Nephron (organoid): ENCODE results near the gene KLHDC8B.

Source experiments
- H3K27ac Mint-ChIP-seq, 3 experiments: 2 replicates each; pipeline ENCODE4 v1.8.0; 2020; ENCODE audit warnings: mixed read lengths in 3 of 3, mild to moderate bottlenecking in 2 of 3, moderate library complexity in 1 of 3
- H3K27me3 Mint-ChIP-seq: 2 replicates; pipeline ENCODE4 v1.8.0; 2021; ENCODE audit warnings: low read depth, mild to moderate bottlenecking, moderate library complexity, mixed read lengths
- H3K36me3 Mint-ChIP-seq: 2 replicates; pipeline ENCODE4 v1.8.0; 2020; ENCODE audit warnings: low read depth, mixed read lengths
- H3K4me1 Mint-ChIP-seq: 2 replicates; pipeline ENCODE4 v1.8.0; 2020; ENCODE audit warnings: mixed read lengths
- H3K4me3 Mint-ChIP-seq, 3 experiments: 2 replicates each; pipeline ENCODE4 v1.8.0; 2020; ENCODE audit warnings: mild to moderate bottlenecking in 3 of 3, mixed read lengths in 3 of 3, moderate library complexity in 2 of 3
- H3K9me3 Mint-ChIP-seq: 2 replicates; pipeline ENCODE4 v1.8.0; 2020; ENCODE audit warnings: mixed read lengths
- CTCF ChIP-seq, 3 experiments: fragments of 200-600 bp; sonication (generic); IDR thresholded peaks; one replicate each; pipeline ENCODE4 v1.5.0; 2021; ENCODE audit warnings: antibody characterized with exemption in 3 of 3; ENCODE audit not compliant: unreplicated experiment in 3 of 3

Gene KLHDC8B

GRCh38 chr3:49124203-49124602 lies 47.2 kb upstream of the KLHDC8B start:
- Mint-ChIP-seq H3K4me1 (no peaks in the 10 kb centered on the region), H3K9me3 (no peaks in the 10 kb centered on the region), H3K36me3 (peaks cover 29% of the 10 kb centered on the region), H3K27ac (no peak overlapping the region), H3K4me3 (no peak overlapping the region), H3K27me3 (no peaks in the 10 kb centered on the region)
- TF ChIP-seq CTCF (IDR thresholded peaks at IDR 0.05; ENCODE audit: unreplicated experiment in 3 of 3) = no peak

DNA sequence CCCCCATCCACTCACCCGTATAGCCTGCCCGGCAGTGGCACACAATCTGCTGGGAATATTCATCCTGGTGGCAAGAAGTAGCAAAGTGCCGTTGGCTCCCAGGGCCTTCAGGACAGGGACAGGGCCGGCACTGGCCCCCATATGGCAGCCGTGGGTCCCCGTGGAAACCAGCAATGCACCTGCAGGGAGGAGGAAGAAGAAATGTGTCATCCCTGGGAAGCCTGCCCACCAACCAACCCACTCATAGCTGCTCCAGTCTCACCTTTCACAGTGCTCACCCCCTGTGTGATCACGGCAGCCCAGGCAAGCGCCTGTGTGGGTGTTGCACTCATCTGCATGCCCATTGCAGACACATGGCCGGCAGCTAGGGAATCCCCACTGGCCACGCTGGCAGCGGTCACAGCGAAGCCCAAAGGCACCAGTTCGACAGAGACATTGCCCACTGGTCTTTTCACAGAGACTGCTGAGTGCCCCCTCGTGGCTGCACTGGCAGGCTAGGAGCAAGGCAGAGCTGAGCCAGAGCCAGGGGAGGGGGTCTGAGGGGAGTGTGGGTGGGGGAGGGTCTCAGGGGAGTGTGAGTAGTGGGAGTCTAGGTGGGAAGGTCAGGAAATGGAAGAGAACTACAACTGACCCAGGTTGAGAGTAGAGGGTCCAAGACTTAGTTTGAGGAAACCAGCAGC lies 46.3 kb upstream of the KLHDC8B start:
- no peaks in the 10 kb centered on the region for H3K27me3 Mint-ChIP-seq
- H3K9me3 Mint-ChIP-seq = no peaks in the 10 kb centered on the region
- H3K36me3 Mint-ChIP-seq = peaks cover 35% of the 10 kb centered on the region
- no peak overlapping the region for H3K27ac Mint-ChIP-seq
- no peak overlapping the region for H3K4me3 Mint-ChIP-seq
- H3K4me1 Mint-ChIP-seq = peaks cover 4% of the 10 kb centered on the region
- TF ChIP-seq CTCF (IDR thresholded peaks at IDR 0.05; ENCODE audit: unreplicated experiment in 3 of 3) = no peak

- TF ChIP-seq CTCF (IDR thresholded peaks at IDR 0.05; ENCODE audit: unreplicated experiment in 3 of 3) = no peak
- H3K36me3 Mint-ChIP-seq = peaks cover 23% of the 10 kb centered on the region
- peaks cover 19% of the 10 kb centered on the region for H3K4me1 Mint-ChIP-seq
- H3K9me3 Mint-ChIP-seq = no peaks in the 10 kb centered on the region
- peak overlapping the region; percentile 13 to 77 (median 31) for H3K27ac Mint-ChIP-seq
- H3K27me3 Mint-ChIP-seq = no peaks in the 10 kb centered on the region
- H3K4me3 Mint-ChIP-seq = peak overlapping the region; percentile 98 to 99 (median 98)
These were observed 40.4 kb upstream of the KLHDC8B start for GRCh38 chr3:49131040-49131439.

- TF ChIP-seq CTCF (IDR thresholded peaks at IDR 0.05; ENCODE audit: unreplicated experiment in 3 of 3) = no peak
- Mint-ChIP-seq H3K9me3 (no peaks in the 10 kb centered on the region), H3K4me1 (peaks cover 19% of the 10 kb centered on the region), H3K27ac (peak overlapping the region; percentile 77 to 98 (median 80)), H3K4me3 (peak overlapping the region; percentile 98 to 99 (median 98)), H3K36me3 (peaks cover 21% of the 10 kb centered on the region), H3K27me3 (no peaks in the 10 kb centered on the region)
These were observed 39.8 kb upstream of the KLHDC8B start for GRCh38 chr3:49131576-49131975.

- H3K27me3 Mint-ChIP-seq = no peaks in the 10 kb centered on the region
- no peak for TF ChIP-seq CTCF (IDR thresholded peaks at IDR 0.05; ENCODE audit: unreplicated experiment in 3 of 3)
- peak overlapping the region; percentile 77 to 98 (median 80) for H3K27ac Mint-ChIP-seq
- H3K4me1 Mint-ChIP-seq = peaks cover 19% of the 10 kb centered on the region
- H3K9me3 Mint-ChIP-seq = no peaks in the 10 kb centered on the region
- H3K36me3 Mint-ChIP-seq = peaks cover 19% of the 10 kb centered on the region
- H3K4me3 Mint-ChIP-seq = peak overlapping the region; percentile 98 to 99 (median 98)
These were observed 39.3 kb upstream of the KLHDC8B start for GRCh38 chr3:49132073-49132436.
